HepG2 (cell line): ENCODE measurements around the gene SNHG17. TPM values are rescaled to one million over a fixed set of nuclear protein-coding genes. Genes with fewer than 3 reads are reported as not detected.

Experiments used
- ARID2 ChIP-seq: sonication (generic); formaldehyde crosslinking; IDR thresholded peaks from 2 replicates; pipeline ENCODE4 v1.8.1; 2022; ENCODE audit warnings: mild to moderate bottlenecking, missing genetic modification reagents, borderline replicate concordance
- ARID5B ChIP-seq: IDR thresholded peaks from 2 replicates; pipeline ENCODE4 v1.4.0; 2020; ENCODE audit warnings: mild to moderate bottlenecking, missing genetic modification reagents
- BATF2 ChIP-seq: sonication (generic); formaldehyde crosslinking; IDR thresholded peaks from 2 replicates; pipeline ENCODE4 v1.8.0; 2022; ENCODE audit warnings: mild to moderate bottlenecking, missing genetic modification reagents, moderate library complexity
- CHD4 ChIP-seq: fragments of 200-600 bp; sonication (generic); IDR thresholded peaks from 2 replicates; pipeline ENCODE4 v1.7.0; 2017; ENCODE audit warnings: mild to moderate bottlenecking, low read length, borderline replicate concordance
- DNMT1 ChIP-seq: sonication (generic); formaldehyde crosslinking; IDR thresholded peaks from 2 replicates; pipeline ENCODE4 v1.5.1; 2020; ENCODE audit warnings: mild to moderate bottlenecking, missing genetic modification reagents
- RFX3 ChIP-seq: IDR thresholded peaks from 2 replicates; pipeline ENCODE4 v1.6.1; 2016; ENCODE audit warnings: missing biosample characterization, missing genetic modification reagents
- RXRB ChIP-seq: IDR thresholded peaks from 2 replicates; pipeline ENCODE4 v1.6.1; 2016; ENCODE audit warnings: borderline replicate concordance, missing genetic modification reagents, missing compliant biosample characterization
- SRY ChIP-seq: sonication (generic); formaldehyde crosslinking; IDR thresholded peaks from 2 replicates; pipeline ENCODE4 v1.8.0; 2022; ENCODE audit warnings: mild to moderate bottlenecking, missing genetic modification reagents
- ZFP36L2 ChIP-seq: sonication (generic); formaldehyde crosslinking; IDR thresholded peaks from 2 replicates; pipeline ENCODE4 v1.4.0; 2020; ENCODE audit warnings: missing genetic modification reagents
- ZNF160 ChIP-seq: sonication (generic); formaldehyde crosslinking; IDR thresholded peaks from 2 replicates; pipeline ENCODE4 v1.8.0; 2022; ENCODE audit warnings: mild to moderate bottlenecking, inconsistent platforms, missing genetic modification reagents
- ZNF350 ChIP-seq: sonication (generic); formaldehyde crosslinking; IDR thresholded peaks from 2 replicates; pipeline ENCODE4 v1.4.0; 2020; ENCODE audit warnings: mild to moderate bottlenecking, low read depth, missing genetic modification reagents, borderline replicate concordance
- ZNF572 ChIP-seq: sonication (generic); formaldehyde crosslinking; IDR thresholded peaks from 2 replicates; pipeline ENCODE4 v1.5.1; 2020; ENCODE audit warnings: mild to moderate bottlenecking, missing genetic modification reagents
- ZNF776 ChIP-seq: sonication (generic); formaldehyde crosslinking; IDR thresholded peaks from 2 replicates; pipeline ENCODE4 v1.4.0; 2020; ENCODE audit warnings: mild to moderate bottlenecking, missing genetic modification reagents
- ZNF878 ChIP-seq: sonication (generic); formaldehyde crosslinking; IDR thresholded peaks from 2 replicates; pipeline ENCODE4 v1.8.1; 2023; ENCODE audit warnings: mild to moderate bottlenecking, missing genetic modification reagents, moderate library complexity
- ZSCAN31 ChIP-seq: sonication (generic); formaldehyde crosslinking; IDR thresholded peaks from 2 replicates; pipeline ENCODE4 v1.5.0; 2020; ENCODE audit warnings: low read depth, mild to moderate bottlenecking, missing genetic modification reagents
- ZUFSP ChIP-seq: sonication (generic); formaldehyde crosslinking; IDR thresholded peaks from 2 replicates; pipeline ENCODE4 v1.9.0; 2021; ENCODE audit warnings: missing genetic modification reagents, mild to moderate bottlenecking, borderline replicate concordance
- polyA plus RNA-seq, 8 experiments: library from polyadenylated mRNA; depleted of rRNA in 3 of 8; stranded (reverse) in 7 of 8; unstranded in 1 of 8; fragments of >200 nt; fragmentation: Illumina TruSeq in 4 of 8; extraction: Trizol in 4 of 8; gene quantifications; 2 replicates each; pipeline versions ENCODE4 v1.2.1 to v1.2.3, GENCODE V29; 2011 to 2016; ENCODE audit warnings: low read depth in 4 of 8, missing spikeins in 1 of 8, mixed read lengths in 1 of 8; ENCODE audit not compliant: insufficient read depth in 1 of 8
- total RNA-seq, 5 experiments: library from RNA; depleted of rRNA; stranded (reverse); fragments of >200 nt; fragmentation: Illumina TruSeq; extraction: Trizol; gene quantifications; 2 replicates each; pipeline ENCODE4 v1.2.3, GENCODE V29; 2016; ENCODE audit warnings: low read depth in 1 of 5
- TF ChIP-seq, protein P1 (sequence below): sonication (generic); formaldehyde crosslinking; IDR thresholded peaks from 2 replicates; pipeline ENCODE4 v1.4.0; 2020; ENCODE audit warnings: missing genetic modification reagents, mild to moderate bottlenecking, borderline replicate concordance
- TF ChIP-seq, protein P2 (sequence below): sonication (generic); formaldehyde crosslinking; IDR thresholded peaks from 2 replicates; pipeline ENCODE4 v1.5.1; 2020; ENCODE audit warnings: missing genetic modification reagents, mild to moderate bottlenecking, borderline replicate concordance

The SNHG17 gene
- total and polyA plus RNA-seq, 2 of the 13 experiments (the other 11 are each of a cell fraction or from before 2014, with no cell fraction given), result 26.2 to 41.2 TPM

GRCh38 chr20:38446441-38447209 lies 11.5 kb upstream of the SNHG17 start (continued):
- TF ChIP-seq ARID5B (CRISPR knock-in tag), result peak; percentile 93
- TF ChIP-seq ARID2, result peak; percentile 61; the same call in 1 of the 2 replicates
- peak; percentile 50; the same call in 1 of the 2 replicates for TF ChIP-seq RFX3 (CRISPR knock-in tag)
- TF ChIP-seq, protein P1, sequence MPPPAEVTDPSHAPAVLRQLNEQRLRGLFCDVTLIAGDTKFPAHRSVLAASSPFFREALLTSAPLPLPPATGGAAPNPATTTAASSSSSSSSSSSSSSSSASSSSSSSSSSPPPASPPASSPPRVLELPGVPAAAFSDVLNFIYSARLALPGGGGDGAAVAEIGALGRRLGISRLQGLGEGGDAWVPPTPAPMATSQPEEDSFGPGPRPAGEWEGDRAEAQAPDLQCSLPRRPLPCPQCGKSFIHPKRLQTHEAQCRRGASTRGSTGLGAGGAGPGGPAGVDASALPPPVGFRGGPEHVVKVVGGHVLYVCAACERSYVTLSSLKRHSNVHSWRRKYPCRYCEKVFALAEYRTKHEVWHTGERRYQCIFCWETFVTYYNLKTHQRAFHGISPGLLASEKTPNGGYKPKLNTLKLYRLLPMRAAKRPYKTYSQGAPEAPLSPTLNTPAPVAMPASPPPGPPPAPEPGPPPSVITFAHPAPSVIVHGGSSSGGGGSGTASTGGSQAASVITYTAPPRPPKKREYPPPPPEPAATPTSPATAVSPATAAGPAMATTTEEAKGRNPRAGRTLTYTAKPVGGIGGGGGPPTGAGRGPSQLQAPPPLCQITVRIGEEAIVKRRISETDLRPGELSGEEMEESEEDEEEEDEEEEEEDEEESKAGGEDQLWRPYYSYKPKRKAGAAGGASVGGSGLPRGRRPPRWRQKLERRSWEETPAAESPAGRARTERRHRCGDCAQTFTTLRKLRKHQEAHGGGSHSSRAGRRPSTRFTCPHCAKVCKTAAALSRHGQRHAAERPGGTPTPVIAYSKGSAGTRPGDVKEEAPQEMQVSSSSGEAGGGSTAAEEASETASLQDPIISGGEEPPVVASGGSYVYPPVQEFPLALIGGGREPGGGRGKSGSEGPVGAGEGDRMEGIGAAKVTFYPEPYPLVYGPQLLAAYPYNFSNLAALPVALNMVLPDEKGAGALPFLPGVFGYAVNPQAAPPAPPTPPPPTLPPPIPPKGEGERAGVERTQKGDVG (CRISPR knock-in tag), result peak; percentile 97
- peak; percentile 89; the same call in 1 of the 2 replicates for TF ChIP-seq ZNF776 (CRISPR knock-in tag)
- TF ChIP-seq ZSCAN31 (CRISPR knock-in tag), result peak; percentile 98
- TF ChIP-seq ZUFSP (CRISPR knock-in tag), result no peak
- TF ChIP-seq ZNF350 (CRISPR knock-in tag), result peak; percentile 100
- no peak; the same call in 1 of the 2 replicates for TF ChIP-seq BATF2 (CRISPR knock-in tag)
- peak; percentile 98 for TF ChIP-seq SRY (CRISPR knock-in tag)
- TF ChIP-seq CHD4, result no peak
- TF ChIP-seq ZFP36L2 (CRISPR knock-in tag), result peak; percentile 88
- TF ChIP-seq, protein P2, sequence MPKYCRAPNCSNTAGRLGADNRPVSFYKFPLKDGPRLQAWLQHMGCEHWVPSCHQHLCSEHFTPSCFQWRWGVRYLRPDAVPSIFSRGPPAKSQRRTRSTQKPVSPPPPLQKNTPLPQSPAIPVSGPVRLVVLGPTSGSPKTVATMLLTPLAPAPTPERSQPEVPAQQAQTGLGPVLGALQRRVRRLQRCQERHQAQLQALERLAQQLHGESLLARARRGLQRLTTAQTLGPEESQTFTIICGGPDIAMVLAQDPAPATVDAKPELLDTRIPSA (CRISPR knock-in tag), result peak; percentile 86
- TF ChIP-seq ZNF572 (CRISPR knock-in tag), result no peak
- TF ChIP-seq RXRB (CRISPR knock-in tag), result peak; percentile 89
- TF ChIP-seq ZNF160 (CRISPR knock-in tag), result peak; percentile 90; the same call in 1 of the 2 replicates
- peak; percentile 98 for TF ChIP-seq DNMT1
- TF ChIP-seq ZNF878, result 0 out of 2 replicates have a peak, but pooled peaks have one; percentile 2
